Stimulated activated CD8-positive, alpha-beta memory T cell treated with anti-CD3 and anti-CD28 coated beads, Interleukin-2, amount 100 ng/mL, for 1 hour (primary cell): ENCODE results near the gene RNF220.
A peak's percentile ranks its signal among the peaks of the same experiment; 100 is the strongest.

ENCODE experiments used
- DNase-seq, 2 donors: peaks; one replicate each; pipeline ENCODE4 v3.0.0-alpha.2; 2020; ENCODE audit warnings: low read depth in 2 of 2

Gene RNF220

DNA sequence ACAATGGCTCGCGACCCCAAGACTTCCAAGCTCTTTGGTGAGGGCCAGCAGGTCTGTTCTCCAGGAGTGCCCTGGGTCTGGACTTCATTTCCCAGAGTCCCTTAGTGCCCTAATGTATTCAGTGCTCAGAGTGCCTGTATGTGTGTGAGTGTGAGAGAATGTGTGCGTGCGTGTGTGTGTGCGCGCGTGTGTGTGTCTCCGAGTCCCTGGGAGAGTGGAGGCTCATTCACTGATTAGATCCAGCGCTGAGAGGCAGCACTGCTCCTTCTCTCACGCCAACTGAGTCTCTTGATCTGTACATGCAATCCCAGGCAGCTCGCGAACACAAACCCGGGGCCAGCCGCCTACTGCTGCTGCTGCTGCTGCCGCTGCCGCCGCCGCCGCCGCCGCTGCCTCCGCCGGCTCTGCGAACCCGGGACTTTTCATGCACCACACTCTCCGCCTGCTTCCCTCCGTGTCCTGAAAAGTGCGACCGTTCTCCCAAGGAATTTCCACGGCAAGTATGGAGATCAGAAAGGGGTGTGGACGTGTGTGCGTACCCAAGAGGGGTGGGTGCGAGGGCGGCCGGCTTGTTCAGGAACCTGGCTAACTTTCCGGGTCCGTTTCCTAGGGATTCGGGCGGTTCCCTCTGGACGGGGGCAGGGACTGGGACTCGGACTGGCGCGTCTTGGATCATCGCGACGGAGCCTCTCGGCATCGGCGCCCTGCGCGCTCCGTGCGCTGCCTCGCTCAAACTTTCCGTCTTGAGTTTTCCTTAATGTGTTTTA is at the start of gene RNF220:
RNF220 (plus strand) TSS at position 225 of the 767 bp plus-strand sequence.
- no peak for DNase-seq

DNA sequence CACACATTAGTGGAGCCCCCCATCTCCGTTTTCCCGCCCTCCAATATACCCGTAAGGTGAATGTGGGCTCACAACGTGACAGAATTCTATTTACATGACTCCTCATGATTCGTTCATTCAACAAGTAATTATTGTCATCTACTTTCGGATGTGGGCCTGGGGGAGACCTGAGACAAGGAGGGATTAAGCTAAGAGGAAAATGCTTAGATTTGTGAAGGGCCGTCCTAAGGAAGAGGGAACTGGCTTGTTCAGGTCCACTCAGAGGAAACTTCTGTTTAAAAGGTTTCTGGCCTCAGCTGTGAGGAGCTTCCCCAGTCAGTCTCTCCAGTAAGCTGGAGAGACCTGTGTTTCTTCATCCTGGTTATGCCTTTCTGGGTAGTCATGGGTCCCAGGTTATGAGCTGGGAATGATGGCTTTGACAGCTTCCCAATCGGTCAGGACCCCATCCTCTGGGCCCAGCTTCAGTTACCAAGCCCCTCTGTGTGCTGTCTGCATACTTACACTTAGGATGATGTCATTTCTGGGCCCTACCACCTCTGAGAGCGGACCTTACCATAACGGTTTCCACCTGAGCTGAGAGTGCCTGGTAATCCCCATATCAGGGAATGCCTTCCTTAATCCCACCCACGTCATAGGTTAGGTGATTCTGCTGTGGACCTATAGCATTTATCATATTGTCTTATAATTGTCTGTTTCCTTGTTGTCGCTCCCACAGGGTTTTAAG is 49.3 kb upstream of the RNF220 start:
- no peak for DNase-seq

DNA sequence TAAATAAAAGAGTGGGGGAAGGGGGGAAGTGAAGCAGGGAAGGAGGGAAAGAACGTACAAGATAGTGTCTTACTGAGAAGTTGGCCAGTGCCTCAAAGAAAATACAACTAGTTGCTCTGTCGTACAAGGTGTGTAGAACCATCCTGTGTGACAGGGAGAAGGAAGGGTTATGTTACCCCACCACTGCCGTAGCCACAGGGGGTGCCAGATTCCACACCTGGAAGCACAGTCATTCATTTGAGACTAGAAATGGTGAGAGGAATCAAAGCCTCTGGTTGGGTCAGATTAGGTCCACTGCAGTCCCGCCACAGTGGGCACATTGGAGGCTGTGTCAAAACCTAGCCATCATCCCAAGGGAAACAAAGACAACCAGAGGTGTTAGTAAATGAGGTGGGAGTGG is 47.3 kb upstream of the RNF220 start:
- no peak for DNase-seq

DNA sequence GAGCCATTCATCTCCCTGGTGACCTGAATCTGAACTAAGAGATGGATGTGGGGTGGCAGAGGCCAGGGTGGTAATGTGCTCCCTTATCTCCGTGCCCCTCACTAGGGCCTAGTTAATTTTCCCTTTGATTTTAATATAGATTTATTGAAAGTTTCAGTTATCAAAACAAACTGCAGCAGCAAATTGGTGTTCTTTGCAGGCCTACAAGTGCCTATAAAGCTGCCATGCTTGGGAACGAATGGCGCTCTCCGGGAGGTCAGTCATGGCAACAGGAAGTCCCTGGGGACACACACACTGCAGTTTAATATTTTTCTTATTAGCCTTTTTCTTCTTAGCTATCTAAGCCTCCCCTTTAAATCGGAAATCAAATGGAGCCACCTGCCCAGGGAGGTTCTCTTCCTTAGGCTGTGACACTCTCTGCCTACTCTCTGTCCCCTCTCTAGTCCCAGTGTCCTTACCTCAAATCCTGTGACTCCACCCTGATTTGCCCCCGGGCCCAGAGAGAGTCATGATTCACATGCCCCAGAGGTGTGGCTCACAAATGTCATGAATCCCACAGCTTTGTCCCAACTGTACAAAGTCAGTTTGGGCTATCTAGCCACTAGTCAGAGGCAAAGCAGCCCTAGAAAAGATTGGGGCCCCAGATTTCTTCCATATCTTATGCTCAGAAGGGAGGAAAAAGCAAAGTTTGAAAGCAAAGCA is 45.7 kb upstream of the RNF220 start:
- no peak for DNase-seq

DNA sequence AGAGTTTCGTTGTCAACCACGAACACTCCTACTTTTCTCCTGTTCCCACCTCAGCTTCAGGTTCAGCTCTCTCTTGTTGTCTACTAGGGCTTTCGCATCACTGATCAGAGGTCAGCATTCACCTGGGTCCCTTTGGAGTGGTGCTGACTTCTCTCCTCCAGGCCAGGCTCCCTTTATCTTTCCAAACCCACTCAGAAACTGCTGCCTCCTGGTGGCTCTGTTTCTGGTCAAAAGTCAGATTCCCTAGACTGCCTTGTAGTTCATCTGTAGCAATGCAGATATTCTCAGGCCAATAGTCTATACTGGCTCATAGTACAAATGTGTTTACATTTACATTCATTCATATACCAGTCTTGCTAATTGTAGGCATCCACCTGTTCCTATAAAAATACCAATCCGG is 43.6 kb upstream of the RNF220 start:
- DNase-seq = no peak

DNA sequence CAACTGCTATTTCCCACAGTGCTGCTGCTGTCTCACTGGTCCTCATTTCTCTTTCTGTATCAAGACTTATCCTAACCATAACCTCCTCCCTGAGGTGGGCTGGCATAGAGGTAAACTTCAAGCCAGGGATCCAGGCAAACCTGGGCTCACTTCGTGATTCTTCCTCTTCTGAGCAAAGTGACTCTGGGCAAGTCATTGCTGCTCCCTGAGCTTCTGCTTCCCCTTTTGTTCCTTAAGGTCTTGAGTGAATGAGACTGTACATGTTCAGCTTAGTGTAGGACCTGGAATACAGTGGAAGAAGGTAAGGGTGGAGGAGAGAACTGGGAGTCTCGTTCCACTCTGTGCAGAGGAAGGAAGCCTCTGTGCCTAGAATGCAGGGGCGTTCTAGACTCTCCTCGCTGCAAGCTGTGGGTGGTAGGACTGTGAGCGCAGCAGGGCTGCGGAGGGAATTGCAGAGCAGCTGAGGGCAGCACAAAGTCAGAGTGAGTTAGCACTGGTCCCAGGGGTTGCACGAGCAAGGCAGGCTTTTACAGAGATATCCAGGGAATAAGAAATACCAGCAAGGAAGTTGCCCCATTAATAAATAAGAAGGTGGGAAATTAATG is 38.6 kb upstream of the RNF220 start:
- DNase-seq = no peak

DNA sequence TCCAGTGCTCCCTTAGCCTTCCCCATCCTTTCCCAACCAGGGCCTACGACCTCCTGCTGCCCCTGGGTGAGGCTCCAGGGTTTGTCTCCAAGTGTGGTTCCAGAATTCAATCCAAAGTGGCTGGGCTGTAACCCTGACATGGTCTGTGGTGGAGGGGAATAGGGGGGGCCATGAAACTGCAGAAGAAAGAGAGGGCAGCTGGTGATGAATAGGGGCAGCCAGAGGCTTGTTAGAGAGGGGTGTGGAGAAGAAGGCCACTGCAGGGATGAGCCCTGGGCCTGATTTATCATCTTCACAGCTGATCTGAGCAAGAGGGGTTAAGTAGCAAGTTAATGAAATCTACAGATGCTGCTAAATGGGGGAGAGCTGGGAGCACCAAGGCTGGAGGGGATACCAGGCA is 37.1 kb upstream of the RNF220 start:
- DNase-seq = no peak

DNA sequence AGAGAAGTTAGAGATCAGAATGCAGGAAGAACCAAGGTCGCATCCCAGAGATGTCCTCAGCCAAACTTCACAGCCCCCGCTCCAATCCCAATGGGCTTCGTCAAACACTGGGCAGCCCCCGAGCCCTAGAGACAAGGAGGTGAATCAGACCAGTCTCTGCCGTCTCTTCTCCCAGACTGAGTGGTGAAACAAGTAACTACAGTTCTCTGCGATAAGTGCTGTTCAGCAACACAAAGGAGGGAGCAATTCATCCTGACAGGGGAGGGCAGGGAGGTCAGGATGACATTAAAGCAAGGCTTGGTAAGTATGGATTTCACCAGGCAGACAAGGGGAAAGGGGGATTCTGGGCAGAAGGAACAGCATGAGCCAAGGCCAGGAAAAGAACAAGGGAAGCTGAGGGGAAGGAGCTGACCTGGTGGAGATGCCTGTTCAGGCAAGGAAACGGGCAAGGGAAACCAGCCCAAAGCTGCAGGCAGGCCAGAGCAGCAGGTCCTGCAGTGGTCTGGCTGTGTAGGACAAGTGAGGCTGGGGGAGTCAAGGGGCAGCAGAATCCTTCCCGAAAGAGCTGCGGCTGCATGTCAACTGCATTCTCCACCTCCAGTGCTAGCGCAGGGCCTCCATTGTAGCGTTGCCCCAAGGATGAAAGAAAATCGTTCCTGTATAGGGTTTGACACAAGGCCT is 36.4 kb upstream of the RNF220 start:
- no peak for DNase-seq

DNA sequence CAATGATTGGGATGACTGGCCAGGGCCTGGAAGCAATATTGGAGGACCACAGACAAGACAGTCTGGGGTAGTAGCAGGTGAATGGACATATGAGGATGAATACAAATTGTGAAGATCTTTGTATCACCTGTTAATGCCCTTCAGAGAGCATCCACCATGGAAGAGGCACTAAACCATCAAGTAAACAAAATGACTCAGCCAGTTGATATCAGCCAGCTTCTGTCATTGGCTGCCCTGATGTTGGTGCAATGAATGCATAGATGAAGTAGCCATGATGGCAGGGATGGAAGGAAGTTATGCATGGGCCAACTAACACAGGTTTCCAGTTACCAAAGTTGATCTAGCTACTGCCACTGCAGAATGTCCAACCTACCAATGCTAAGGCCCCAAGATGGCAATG is 33.8 kb upstream of the RNF220 start:
- no peak for DNase-seq

DNA sequence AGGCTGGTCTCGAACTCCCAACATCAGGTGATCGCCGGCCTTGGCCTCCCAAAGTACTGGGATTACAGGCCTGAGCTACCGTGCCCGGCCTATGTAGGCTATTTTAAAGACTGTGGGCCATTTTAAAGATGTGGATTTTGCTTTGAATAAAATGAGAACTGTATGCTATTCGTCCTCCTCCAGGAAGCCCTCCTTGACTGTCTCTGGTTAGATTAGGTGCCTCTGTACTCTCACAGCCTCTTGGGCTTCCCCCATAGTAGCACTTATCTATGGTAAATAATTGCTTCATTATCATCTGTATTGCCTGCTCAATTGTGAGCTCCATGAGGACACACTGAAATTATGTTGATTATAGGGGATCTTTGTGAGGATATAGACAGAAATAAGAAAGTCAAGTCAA is 29.5 kb upstream of the RNF220 start:
- DNase-seq = no peak

DNA sequence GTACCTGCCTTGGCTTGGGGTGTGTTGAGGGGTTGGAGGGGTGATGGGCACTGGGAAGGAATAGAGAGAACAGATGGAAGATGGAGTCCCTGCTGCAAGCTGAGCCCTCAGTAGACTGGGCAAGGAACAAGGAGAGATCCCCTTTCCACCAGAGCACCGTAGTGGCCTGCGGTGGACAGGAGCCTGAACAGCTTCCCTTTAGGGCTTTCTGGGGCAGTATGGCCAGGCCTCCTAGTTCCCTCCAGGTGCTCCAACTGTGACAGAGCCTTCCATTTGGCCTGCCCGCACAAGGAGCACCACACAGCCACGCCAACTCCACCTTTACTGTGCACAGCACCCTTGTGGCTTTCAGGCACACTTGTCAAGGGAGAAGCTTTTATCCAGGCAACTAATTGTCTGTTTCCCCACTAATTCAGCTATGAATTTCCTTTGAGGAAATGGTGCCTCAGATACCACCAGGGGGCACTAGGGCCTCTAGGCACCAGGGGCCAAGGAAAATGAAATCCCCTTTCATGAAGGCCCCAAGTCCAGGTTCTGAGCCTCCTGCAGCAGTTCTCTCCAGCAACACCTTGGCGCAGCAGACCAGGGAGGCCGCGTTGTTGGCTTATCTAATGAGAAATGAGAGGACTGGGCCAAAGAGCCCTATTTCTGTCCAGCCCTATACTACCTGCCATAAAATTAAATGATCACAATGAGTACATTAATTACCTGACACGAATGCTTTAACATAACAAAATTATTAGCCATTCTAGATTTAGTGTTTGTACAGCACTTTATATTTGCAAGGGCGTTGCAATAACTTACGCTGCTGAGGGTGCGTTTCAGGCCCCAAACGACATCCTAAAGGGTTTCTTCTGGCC is 26.9 kb upstream of the RNF220 start:
- peak in 1 of 2 donors; percentile 15 for DNase-seq

DNA sequence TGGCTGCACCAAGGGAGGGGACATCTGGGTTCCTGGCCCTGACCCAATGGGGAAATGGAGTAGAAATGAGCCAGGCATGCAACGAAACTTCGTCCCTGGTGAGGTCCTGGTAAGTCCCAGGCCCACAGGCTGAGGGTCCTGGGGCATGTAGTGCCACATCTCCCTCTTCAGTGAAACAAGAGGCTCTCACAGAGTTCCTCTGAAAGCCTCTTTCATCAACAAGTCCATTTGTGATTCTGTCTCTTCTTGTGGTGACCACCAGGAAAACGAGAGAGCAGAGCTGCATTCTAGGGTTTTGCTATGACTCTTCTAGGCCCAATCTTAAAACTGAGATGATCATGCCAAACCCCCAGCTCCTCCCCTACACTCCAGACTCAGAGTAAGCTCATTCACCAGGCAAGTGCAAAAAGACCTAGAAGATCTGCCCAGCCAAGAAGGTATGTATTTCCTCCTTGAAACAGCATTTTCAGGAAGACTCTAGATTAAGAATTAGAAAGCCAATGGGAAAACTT is 24.3 kb upstream of the RNF220 start:
- no peak for DNase-seq

DNA sequence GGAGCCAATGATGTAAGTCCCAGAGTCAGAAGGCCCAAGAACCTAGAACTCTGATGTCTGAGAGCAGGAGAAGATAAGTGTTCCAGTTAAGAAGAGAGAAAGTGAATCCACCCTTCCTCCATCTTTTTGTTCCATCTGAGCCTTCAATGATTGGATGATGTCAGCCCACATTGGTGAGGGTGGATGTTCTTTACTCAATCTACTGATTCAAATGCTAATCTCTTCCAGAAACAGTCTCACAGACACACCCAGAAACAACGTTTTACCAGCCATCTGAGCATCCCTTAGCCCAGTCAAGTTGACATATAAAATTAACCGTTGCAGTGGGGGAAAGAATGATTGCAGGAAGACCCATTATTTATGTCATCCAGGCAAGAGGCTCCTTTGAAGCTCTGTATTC is 16.5 kb upstream of the RNF220 start:
- DNase-seq = no peak

DNA sequence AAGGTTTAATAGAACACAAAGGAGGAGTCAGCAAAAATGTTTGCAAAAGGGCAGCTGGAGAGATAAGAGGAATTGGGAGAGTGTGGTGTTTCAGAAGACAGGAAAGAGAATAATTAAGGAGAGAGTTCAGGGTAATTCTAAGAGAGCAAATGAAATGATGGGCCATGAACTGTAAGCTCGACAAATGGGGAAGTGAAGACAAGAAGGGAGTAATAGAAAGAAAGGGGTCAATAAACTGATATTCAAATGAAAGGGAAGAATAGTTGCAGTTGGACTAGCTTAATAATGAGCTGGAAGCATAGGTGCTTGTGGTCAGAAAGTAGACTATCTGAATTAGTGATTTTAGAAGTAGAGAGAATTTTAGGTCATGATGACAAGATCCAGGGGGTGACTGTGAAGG is 15.6 kb upstream of the RNF220 start:
- DNase-seq = no peak

DNA sequence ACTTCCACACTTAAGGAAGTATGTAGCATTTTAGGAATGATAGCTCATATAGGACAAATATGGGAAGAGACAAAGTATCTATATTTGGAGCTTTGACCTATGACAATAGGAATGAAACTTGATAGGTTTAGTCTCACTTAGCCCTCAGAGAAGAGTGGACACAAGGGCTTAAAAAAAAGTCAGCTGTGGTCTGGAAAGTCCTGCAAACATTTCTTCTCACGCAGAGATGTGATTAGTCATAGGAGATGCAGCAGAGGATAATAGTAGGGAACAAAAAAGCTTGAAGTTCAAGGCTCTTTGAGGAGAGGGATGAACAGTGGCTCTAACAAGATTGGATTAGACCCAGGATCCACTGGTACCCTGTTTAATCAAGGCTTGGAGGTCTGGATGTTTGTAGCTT is 14.8 kb upstream of the RNF220 start:
- DNase-seq = no peak

DNA sequence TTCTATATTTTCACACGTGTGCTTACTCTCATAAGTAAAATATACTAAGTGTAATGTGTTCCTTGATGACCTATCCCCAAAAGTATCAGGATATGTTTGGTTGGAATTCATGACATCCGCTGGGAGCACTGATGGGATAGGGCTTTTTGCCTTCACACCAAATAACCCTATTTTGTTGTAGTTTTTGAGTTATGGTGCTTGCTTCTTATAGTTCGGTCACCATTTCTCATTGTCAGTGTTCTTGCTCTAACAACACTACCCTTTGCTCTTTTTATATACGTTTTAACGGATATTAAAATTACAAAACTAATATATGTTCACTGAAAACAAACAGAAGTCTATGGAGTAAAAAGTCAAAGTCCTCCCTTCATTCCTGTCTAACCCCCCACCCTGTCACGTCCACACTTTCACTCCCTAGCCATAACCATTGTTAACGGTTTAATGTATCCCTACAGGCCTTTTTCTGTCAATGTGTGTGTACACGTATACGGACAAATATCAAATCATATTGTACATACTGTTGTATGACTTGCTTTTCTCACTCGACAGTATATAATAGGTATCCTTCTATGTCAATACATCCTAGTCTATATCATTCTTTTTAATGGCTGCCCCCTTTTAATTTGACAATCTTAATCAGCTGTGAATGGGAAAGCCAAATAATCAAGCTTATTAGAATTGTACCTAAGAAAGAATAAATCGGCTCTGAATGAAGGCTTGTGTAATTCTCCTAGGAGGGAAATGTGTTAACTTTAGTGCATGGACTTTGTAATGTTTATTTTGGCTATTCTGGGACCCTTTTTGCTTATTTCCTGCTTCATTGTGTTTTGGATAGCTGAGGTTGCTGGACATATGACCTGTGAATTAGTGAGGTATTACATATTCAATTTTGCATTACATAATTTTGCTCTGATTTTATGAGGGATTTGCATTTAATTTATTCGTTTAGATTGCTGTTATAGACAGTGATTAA is 3.5 kb upstream of the RNF220 start:
- DNase-seq = no peak

DNA sequence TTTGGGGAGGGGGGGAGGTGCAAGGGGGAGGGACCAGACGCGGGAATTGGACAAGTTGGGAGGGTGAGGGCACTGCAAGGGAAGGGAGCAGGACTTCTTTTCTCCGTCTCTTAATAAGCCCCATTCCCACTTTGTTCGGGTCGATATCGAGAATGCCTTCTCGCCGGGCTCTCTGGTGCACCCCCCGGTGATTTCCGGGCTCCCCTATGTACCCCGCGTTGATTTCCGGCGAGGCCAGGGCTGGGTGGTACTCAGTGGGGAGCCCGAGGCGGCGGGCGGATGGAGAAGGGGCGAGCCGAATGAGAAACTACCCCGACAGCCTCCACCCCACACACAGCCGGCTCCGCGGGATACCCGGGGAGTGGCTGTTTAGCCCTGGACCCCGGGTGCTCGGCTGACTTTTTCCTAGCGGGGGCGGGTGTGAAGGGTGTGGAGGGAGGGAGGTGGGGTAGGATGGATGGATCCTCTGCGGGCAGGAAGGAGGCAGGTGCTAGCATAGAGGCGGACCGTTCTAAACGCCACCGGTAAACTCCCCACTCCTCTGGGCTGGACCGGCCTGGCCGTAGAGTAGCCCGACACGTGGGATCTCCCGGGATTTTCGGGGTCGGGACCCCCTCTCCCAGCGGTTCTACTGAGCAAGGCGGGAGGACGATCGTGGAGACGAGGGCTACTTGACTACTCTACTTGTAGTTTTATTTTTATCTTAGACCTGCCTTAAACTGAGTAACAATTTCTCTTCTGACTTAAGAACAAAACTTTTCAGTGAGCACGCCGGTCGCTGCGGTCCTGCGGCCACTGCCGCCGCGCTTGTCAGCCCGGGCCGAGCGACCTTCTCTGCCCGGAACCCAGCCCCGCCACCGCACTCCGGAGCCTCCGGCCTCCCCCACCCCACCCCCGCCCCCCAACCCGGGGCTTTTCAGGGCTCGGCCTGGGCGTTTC is 1.0 kb downstream of the RNF220 start:
- DNase-seq = no peak

DNA sequence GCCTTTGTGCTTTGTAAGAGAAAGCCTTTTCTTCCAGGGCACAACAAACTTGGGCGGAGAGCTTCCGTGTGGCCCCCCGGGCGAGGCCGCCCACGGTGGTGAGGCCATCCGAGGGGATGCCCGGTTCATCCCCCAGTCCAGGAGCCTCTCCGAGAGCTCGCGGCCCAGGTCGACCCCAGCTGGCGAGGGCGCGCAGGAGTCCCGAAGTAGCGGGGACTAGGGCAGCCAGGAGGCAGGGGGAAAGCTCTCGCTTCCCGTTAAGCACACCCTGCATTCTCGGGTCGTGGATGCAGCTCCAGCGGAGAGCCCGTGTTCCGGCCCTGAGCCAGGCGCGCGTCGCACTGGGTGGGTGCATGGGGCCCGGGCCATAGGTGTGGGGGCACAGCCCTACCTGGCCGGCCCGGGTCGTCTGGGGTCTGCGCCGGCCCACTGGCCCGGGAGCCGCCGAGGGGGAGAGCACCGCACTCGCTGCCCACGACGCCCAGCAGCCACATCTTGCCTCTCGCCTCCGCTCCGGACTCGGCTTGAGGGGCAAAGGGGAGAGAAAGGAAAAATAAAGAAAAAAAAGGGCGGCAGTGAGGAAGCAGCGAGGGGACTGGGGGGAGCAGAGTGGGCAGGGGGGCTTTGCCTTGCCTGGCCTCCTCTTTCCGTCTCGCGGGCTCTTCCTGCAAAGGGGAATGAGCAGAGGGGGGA is 1.8 kb downstream of the RNF220 start:
- DNase-seq = no peak
